ENCODE data around the gene NFIC.

GRCh38 chr19:3411636-3412035 is 45.3 kb downstream of the NFIC start:
- TF ChIP-seq CTCF (IDR thresholded peaks at IDR 0.05) (no peak), POLR2A (IDR thresholded peaks at IDR 0.05) (no peak), POLR2AphosphoS5 (IDR thresholded peaks at IDR 0.05; ENCODE audit: insufficient read depth in 1 of 2, low read depth in 1 of 2) (no peak)
